Panc1 (cell line): Measurements from ENCODE around the gene DENND6B.

Source experiments
- TF ChIP-seq, protein P1 (sequence below): fragments of 450-650 bp; IDR thresholded peaks from 2 replicates; pipeline ENCODE4 v1.5.1; 2017; ENCODE audit warnings: mild to moderate bottlenecking
- TF ChIP-seq, protein P2 (sequence below), 2 experiments: IDR thresholded peaks; 2 replicates each; pipeline ENCODE4 v1.6.1; 2011 to 2012; ENCODE audit warnings: low read depth in 2 of 2, control low read depth in 1 of 2, low read length in 1 of 2, mild to moderate bottlenecking in 1 of 2, moderate library complexity in 1 of 2; ENCODE audit not compliant: insufficient read depth in 1 of 2

DNA sequence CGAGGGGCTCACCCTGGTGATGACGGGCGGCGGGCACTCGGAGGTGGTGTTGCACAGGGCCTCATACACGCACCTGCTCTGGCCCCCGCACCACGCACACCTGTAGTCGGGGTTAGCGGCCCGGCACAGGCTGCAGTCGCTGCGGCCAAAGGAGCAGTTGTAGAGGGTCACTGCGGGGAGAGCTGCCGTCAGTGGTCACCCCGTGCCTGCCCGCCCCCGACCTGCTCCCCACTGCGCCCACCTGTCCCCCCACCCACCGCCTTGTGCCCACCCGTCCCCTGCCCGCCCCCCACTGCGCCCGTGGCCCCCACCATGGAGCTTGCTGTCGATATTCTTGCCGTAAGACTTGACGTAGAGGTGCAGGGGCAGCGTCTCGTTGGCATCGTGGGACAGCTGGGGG lies 43.0 kb downstream of the DENND6B start:
- TF ChIP-seq, protein P1, sequence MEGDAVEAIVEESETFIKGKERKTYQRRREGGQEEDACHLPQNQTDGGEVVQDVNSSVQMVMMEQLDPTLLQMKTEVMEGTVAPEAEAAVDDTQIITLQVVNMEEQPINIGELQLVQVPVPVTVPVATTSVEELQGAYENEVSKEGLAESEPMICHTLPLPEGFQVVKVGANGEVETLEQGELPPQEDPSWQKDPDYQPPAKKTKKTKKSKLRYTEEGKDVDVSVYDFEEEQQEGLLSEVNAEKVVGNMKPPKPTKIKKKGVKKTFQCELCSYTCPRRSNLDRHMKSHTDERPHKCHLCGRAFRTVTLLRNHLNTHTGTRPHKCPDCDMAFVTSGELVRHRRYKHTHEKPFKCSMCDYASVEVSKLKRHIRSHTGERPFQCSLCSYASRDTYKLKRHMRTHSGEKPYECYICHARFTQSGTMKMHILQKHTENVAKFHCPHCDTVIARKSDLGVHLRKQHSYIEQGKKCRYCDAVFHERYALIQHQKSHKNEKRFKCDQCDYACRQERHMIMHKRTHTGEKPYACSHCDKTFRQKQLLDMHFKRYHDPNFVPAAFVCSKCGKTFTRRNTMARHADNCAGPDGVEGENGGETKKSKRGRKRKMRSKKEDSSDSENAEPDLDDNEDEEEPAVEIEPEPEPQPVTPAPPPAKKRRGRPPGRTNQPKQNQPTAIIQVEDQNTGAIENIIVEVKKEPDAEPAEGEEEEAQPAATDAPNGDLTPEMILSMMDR: no peak
- TF ChIP-seq, protein P2, sequence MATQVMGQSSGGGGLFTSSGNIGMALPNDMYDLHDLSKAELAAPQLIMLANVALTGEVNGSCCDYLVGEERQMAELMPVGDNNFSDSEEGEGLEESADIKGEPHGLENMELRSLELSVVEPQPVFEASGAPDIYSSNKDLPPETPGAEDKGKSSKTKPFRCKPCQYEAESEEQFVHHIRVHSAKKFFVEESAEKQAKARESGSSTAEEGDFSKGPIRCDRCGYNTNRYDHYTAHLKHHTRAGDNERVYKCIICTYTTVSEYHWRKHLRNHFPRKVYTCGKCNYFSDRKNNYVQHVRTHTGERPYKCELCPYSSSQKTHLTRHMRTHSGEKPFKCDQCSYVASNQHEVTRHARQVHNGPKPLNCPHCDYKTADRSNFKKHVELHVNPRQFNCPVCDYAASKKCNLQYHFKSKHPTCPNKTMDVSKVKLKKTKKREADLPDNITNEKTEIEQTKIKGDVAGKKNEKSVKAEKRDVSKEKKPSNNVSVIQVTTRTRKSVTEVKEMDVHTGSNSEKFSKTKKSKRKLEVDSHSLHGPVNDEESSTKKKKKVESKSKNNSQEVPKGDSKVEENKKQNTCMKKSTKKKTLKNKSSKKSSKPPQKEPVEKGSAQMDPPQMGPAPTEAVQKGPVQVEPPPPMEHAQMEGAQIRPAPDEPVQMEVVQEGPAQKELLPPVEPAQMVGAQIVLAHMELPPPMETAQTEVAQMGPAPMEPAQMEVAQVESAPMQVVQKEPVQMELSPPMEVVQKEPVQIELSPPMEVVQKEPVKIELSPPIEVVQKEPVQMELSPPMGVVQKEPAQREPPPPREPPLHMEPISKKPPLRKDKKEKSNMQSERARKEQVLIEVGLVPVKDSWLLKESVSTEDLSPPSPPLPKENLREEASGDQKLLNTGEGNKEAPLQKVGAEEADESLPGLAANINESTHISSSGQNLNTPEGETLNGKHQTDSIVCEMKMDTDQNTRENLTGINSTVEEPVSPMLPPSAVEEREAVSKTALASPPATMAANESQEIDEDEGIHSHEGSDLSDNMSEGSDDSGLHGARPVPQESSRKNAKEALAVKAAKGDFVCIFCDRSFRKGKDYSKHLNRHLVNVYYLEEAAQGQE (IDR thresholded peaks at IDR 0.05; ENCODE audit: insufficient read depth in 1 of 2, low read depth in 2 of 2, low read length in 1 of 2): no peak
